IMR-90 (cell line): ENCODE measurements around the gene ATP1A4. TPM values are rescaled to one million over a fixed set of nuclear protein-coding genes. Genes with fewer than 3 reads are reported as not detected.

Experiments used
- ATAC-seq: fragments of 200-7000 bp; cut with Tn5 transposase; 2 replicates; pipeline ENCODE4 v1.9.1; 2020; ENCODE audit warnings: low read depth, mild to moderate bottlenecking, moderate library complexity
- BruUV-seq: library from RNA; stranded (reverse); fragments of 400-500 nt; replicated peaks from 2 replicates; lab custom pipeline; 2021; lab: Mats Ljungman, UMichigan
- CTCF ChIA-PET: fragments of 300-600 bp; formaldehyde crosslinking; extraction: SDS; loops from one replicate; lab custom pipeline; 2021; ENCODE audit warnings: antibody characterized with exemption; lab: Yijun Ruan, JAX
- POLR2A ChIA-PET: fragments of 300-600 bp; sonication (Branson Sonifier 250); formaldehyde crosslinking; loops from one replicate; lab custom pipeline; 2022; ENCODE audit warnings: antibody characterized with exemption; ENCODE audit not compliant: unreplicated experiment; lab: Charles Lee
- DNase-seq: peaks from one replicate; pipeline ENCODE4 v3.0.0; 2013
- H2AFZ ChIP-seq: replicated peaks from 2 replicates; pipeline ENCODE3; 2013; ENCODE audit warnings: low read length, mild to moderate bottlenecking; ENCODE audit not compliant: poor library complexity
- H2AK5ac ChIP-seq: 2 replicates; pipeline ENCODE4 v1.6.1; 2013; ENCODE audit warnings: low read depth, low read length, inconsistent platforms
- H2AK9ac ChIP-seq: replicated peaks from 2 replicates; pipeline ENCODE3; 2013; ENCODE audit warnings: mild to moderate bottlenecking, low read depth, low read length, moderate library complexity; ENCODE audit not compliant: poor library complexity
- H2BK120ac ChIP-seq: 2 replicates; pipeline ENCODE4 v1.6.1; 2013; ENCODE audit warnings: low read depth, low read length, inconsistent platforms
- H2BK15ac ChIP-seq: 3 replicates; pipeline ENCODE4 v1.6.1; 2013; ENCODE audit warnings: low read depth, low read length, inconsistent platforms
- H2BK20ac ChIP-seq: 2 replicates; pipeline ENCODE4 v1.6.1; 2013; ENCODE audit warnings: low read depth, mild to moderate bottlenecking, inconsistent platforms, low read length, moderate library complexity
- H2BK5ac ChIP-seq: 2 replicates; pipeline ENCODE4 v1.6.1; 2013; ENCODE audit warnings: mild to moderate bottlenecking, low read depth, low read length, inconsistent platforms; ENCODE audit not compliant: poor library complexity, severe bottlenecking
- H3K14ac ChIP-seq: replicated peaks from 2 replicates; pipeline ENCODE4 v1.6.1; 2013; ENCODE audit warnings: low read depth, low read length, inconsistent platforms
- H3K18ac ChIP-seq: 2 replicates; pipeline ENCODE4 v1.6.1; 2013; ENCODE audit warnings: low read depth, low read length, control low read depth
- H3K23ac ChIP-seq: 2 replicates; pipeline ENCODE4 v1.6.1; 2013; ENCODE audit warnings: low read depth, low read length, inconsistent platforms
- H3K27ac ChIP-seq: 2 replicates; pipeline ENCODE4 v1.5.1; 2013; ENCODE audit warnings: mild to moderate bottlenecking, control low read depth, low read length; ENCODE audit not compliant: insufficient read depth
- H3K27me3 ChIP-seq: 2 replicates; pipeline ENCODE4 v1.6.1; 2013; ENCODE audit warnings: low read length; ENCODE audit not compliant: control insufficient read depth, insufficient read depth
- H3K36me3 ChIP-seq: 2 replicates; pipeline ENCODE4 v1.6.1; 2013; ENCODE audit warnings: low read length, mixed read lengths; ENCODE audit not compliant: control insufficient read depth, insufficient read depth
- H3K4ac ChIP-seq: 2 replicates; pipeline ENCODE4 v1.6.1; 2013; ENCODE audit warnings: low read depth, low read length, inconsistent platforms
- H3K4me1 ChIP-seq: 2 replicates; pipeline ENCODE4 v1.6.1; 2013; ENCODE audit warnings: low read length, mixed read lengths; ENCODE audit not compliant: control insufficient read depth, insufficient read depth
- H3K4me2 ChIP-seq: 2 replicates; pipeline ENCODE4 v1.6.1; 2013; ENCODE audit warnings: low read depth, mild to moderate bottlenecking, control low read depth, low read length, moderate library complexity
- H3K4me3 ChIP-seq: 2 replicates; pipeline ENCODE4 v1.5.1; 2013; ENCODE audit warnings: low read depth, mild to moderate bottlenecking, control low read depth, low read length, moderate library complexity; ENCODE audit not compliant: insufficient read depth
- H3K56ac ChIP-seq: 2 replicates; pipeline ENCODE4 v1.6.1; 2013; ENCODE audit warnings: low read length, inconsistent platforms; ENCODE audit not compliant: insufficient read depth; ENCODE audit errors: extremely low read depth
- H3K79me1 ChIP-seq, 2 experiments: 2 replicates each; pipeline ENCODE4 v1.6.1; 2013; ENCODE audit warnings: low read length in 2 of 2, inconsistent platforms in 1 of 2, low read depth in 1 of 2
- H3K9ac ChIP-seq: 2 replicates; pipeline ENCODE4 v1.6.1; 2013; ENCODE audit warnings: low read depth, low read length, control low read depth
- H3K9me1 ChIP-seq: 2 replicates; pipeline ENCODE4 v1.6.1; 2013; ENCODE audit warnings: low read length, inconsistent platforms; ENCODE audit not compliant: insufficient read depth
- H3K9me3 ChIP-seq: 2 replicates; pipeline ENCODE4 v1.6.1; 2013; ENCODE audit warnings: low read length; ENCODE audit not compliant: control insufficient read depth, insufficient read depth
- H4K20me1 ChIP-seq: 2 replicates; pipeline ENCODE4 v1.6.1; 2013; ENCODE audit warnings: low read length, inconsistent platforms; ENCODE audit not compliant: insufficient read depth
- H4K5ac ChIP-seq: 2 replicates; pipeline ENCODE4 v1.6.1; 2013; ENCODE audit warnings: mild to moderate bottlenecking, low read depth, low read length, control low read depth
- H4K8ac ChIP-seq, 2 experiments: 2 replicates each; pipeline ENCODE4 v1.6.1; 2013; ENCODE audit warnings: low read depth in 2 of 2, low read length in 2 of 2, control low read depth in 1 of 2, inconsistent platforms in 1 of 2
- H4K91ac ChIP-seq: 2 replicates; pipeline ENCODE4 v1.6.1; 2013; ENCODE audit warnings: low read depth, low read length, inconsistent platforms; ENCODE audit not compliant: insufficient read depth
- BHLHE40 ChIP-seq: fragments of 150-350 bp; IDR thresholded peaks from 2 replicates; pipeline ENCODE4 v1.6.1; 2016; ENCODE audit warnings: mild to moderate bottlenecking, low read depth, low read length
- ELK1 ChIP-seq: fragments of 150-350 bp; IDR thresholded peaks from 2 replicates; pipeline ENCODE4 v1.6.1; 2016; ENCODE audit warnings: low read depth, mild to moderate bottlenecking, low read length, moderate library complexity, borderline replicate concordance
- FOS ChIP-seq: fragments of 150-350 bp; IDR thresholded peaks from 2 replicates; pipeline ENCODE4 v1.6.1; 2016; ENCODE audit warnings: low read depth, low read length
- MAFK ChIP-seq: IDR thresholded peaks from 2 replicates; pipeline ENCODE4 v1.6.1; 2012; ENCODE audit warnings: low read depth, low read length, improper control_type of control experiment
- POLR2A ChIP-seq: IDR thresholded peaks from 2 replicates; pipeline ENCODE4 v1.6.1; 2012; ENCODE audit warnings: mild to moderate bottlenecking, low read depth, low read length
- RCOR1 ChIP-seq: IDR thresholded peaks from 2 replicates; pipeline ENCODE4 v1.6.1; 2012; ENCODE audit warnings: mild to moderate bottlenecking, low read length, improper control_type of control experiment; ENCODE audit not compliant: insufficient replicate concordance
- SMC3 ChIP-seq: fragments of 150-350 bp; IDR thresholded peaks from 2 replicates; pipeline ENCODE4 v1.6.1; 2016; ENCODE audit warnings: low read depth, mild to moderate bottlenecking, antibody characterized with exemption, low read length, moderate library complexity
- WGBS, 2 experiments: methylation state at CpG; one replicate each; pipeline versions ENCODE4 v1.1.5 to v1.1.7; 2013; ENCODE audit warnings: missing lambda C conversion rate in 2 of 2; ENCODE audit not compliant: insufficient read length in 1 of 2; ENCODE audit errors: extremely low coverage in 2 of 2; 5-methylcytosine and 5-hydroxymethylcytosine counted together
- dilution Hi-C: fragments of 300-500 bp; cut with HindIII; formaldehyde crosslinking; loops from one replicate; pipeline ENCODE4 v1.14.3; 2018; ENCODE audit warnings: low sequenced_read_pairs; ENCODE audit not compliant: unreplicated experiment
- in situ Hi-C: fragments of 300-500 bp; cut with MboI; formaldehyde crosslinking; loops from 3 replicates; pipeline ENCODE4 v1.14.3; 2019; ENCODE audit warnings: low sequenced_read_pairs, inconsistent platforms, mixed read lengths
- intact Hi-C: fragments of 100-400 bp; cut with micrococcal nuclease; formaldehyde crosslinking; loops from 2 replicates; pipeline ENCODE4 v1.10.0; 2022
- polyA plus RNA-seq, 3 experiments: library from polyadenylated mRNA; depleted of rRNA; stranded (reverse); fragments of >200 nt; gene quantifications; 2 replicates each; pipeline ENCODE4 v1.2.3, GENCODE V29; 2012; ENCODE audit warnings: low replicate concordance in 1 of 3
- total RNA-seq: library from RNA; depleted of rRNA; stranded (reverse); fragments of >200 nt; gene quantifications from 2 replicates; pipeline ENCODE4 v1.2.3, GENCODE V29; 2012

The ATP1A4 gene
- total and polyA plus RNA-seq, 2 of the 4 experiments (the other 2 are of a cell fraction), result not detected

GRCh38 chr1:160127381-160127780, 24.0 kb upstream of the ATP1A4 start:
- ChIA-PET CTCF (interaction anchor here (0.6 kb wide), 1 partner anchor 17 kb away, joined by 4 read pairs; no protein-coding TSS in a partner anchor), POLR2A (no interaction called here)
- DNase-seq (no peak), ATAC-seq (no peak)
- H3K23ac ChIP-seq, result no peak overlapping the region
- no peak overlapping the region for H3K14ac ChIP-seq
- BruUV-seq, result no TSS peak
- H3K18ac ChIP-seq, result no peak overlapping the region
- H3K9me1 ChIP-seq, result peaks cover 26% of the 10 kb centered on the region
- TF ChIP-seq MAFK, result no peak
- TF ChIP-seq POLR2A, result no peak
- TF ChIP-seq SMC3, result no peak
- TF ChIP-seq BHLHE40, result no peak
- no peak for TF ChIP-seq RCOR1
- no peak for TF ChIP-seq FOS
- no peak for TF ChIP-seq ELK1
- WGBS, 2 experiments, result 93% methylated on average over 5 of the region's 9 CpGs; no CpG with 5 or more reads in 1 of the 2 experiments
- H3K27me3 ChIP-seq, result peaks cover 7% of the 10 kb centered on the region
- H2AFZ ChIP-seq, result no peak overlapping the region
- intact Hi-C loops, result no loop called here
- peak overlapping the region; percentile 45; the same call in 1 of the 2 replicates for H3K4ac ChIP-seq
- H3K79me1 ChIP-seq, result no peaks in the 10 kb centered on the region
- no peak overlapping the region for H3K4me3 ChIP-seq
- no peak overlapping the region for H2BK120ac ChIP-seq
- H3K9ac ChIP-seq, result no peak overlapping the region
- dilution Hi-C loops, result no loop called here
- H3K9me3 ChIP-seq, result no peaks in the 10 kb centered on the region
- H3K36me3 ChIP-seq, result no peaks in the 10 kb centered on the region
- H3K4me1 ChIP-seq, result peaks cover 17% of the 10 kb centered on the region
- no peak overlapping the region for H2BK5ac ChIP-seq
- no peak overlapping the region for H3K56ac ChIP-seq
- H4K91ac ChIP-seq, result no peak overlapping the region
- H2AK5ac ChIP-seq, result peak overlapping the region; percentile 52
- H2AK9ac ChIP-seq, result no peak overlapping the region
- H3K4me2 ChIP-seq, result no peak overlapping the region
- H4K8ac ChIP-seq, result no peak overlapping the region
- 0 out of 3 replicates have a peak overlapping the region, but pooled peaks have one; percentile 75 for H2BK15ac ChIP-seq
- peak overlapping the region; percentile 80; the same call in 1 of the 2 replicates for H2BK20ac ChIP-seq
- in situ Hi-C loops, result no loop called here
- no peak overlapping the region for H4K5ac ChIP-seq
- H3K27ac ChIP-seq, result no peak overlapping the region
- no peaks in the 10 kb centered on the region for H4K20me1 ChIP-seq
